Ovary (tissue), 3 donors: ENCODE measurements around the gene ITGAL.

Experiments
- CTCF ChIP-seq, 3 donors: fragments of 450-650 bp in 2 of 3; fragments of 200-600 bp in 1 of 3; IDR thresholded peaks; one replicate each; pipeline versions ENCODE4 v1.5.1 to v1.8.0; 2016 to 2022; ENCODE audit warnings: antibody characterized with exemption in 3 of 3, mild to moderate bottlenecking in 1 of 3
- EP300 ChIP-seq: sonication (generic); formaldehyde crosslinking; IDR thresholded peaks from one replicate; pipeline ENCODE4 v1.6.1; 2017; ENCODE audit warnings: antibody characterized with exemption
- POLR2A ChIP-seq: fragments of 450-650 bp; IDR thresholded peaks from one replicate; pipeline ENCODE4 v1.6.1; 2017; ENCODE audit warnings: antibody characterized with exemption, mild to moderate bottlenecking, moderate library complexity
- donor health status: DM: no; HTN: no; CAD: no.

- TF ChIP-seq CTCF (IDR thresholded peaks at IDR 0.05) = no peak
- TF ChIP-seq EP300 = no peak
- TF ChIP-seq POLR2A = no peak
Observed at GRCh38 chr16:30434852-30435251, 37.7 kb upstream of the ITGAL start.
